ENCODE data around the gene CHAF1A.

DNA sequence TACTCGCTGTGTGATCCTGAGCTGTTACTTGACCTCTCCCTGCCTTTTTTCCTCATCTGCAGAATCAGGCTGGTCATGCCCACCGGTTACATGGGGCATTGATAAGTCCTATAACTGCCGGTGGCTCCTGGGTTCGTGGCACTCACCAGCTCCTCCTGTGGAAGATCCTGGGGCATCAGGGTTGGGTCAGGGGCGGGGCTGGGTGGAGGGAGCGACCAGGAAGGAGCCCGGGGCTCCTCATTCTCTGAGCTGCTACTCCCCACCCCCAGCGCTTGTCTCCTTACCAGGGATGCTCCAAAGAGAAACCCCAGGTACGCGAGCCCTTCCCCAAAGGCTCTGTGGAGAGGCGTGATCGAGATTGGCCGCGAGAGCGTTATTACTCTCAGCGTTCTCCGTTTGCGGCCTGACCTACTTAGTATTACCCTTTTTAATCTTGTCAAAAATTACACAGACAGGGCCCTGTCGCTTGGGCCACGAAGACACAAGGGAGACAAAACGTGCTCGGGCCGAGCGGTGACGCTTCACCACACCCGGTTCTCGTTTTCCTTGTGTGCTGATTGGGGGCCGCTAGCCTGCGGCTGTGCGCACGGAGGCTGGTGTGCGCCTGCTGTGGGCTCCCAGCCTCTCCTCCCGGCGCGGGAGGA, 80.4 kb downstream of the CHAF1A start:
- TF ChIP-seq TAF1 (IDR thresholded peaks at IDR 0.05; ENCODE audit: borderline replicate concordance, insufficient read depth, low read length) (no peak), POLR2AphosphoS5 (IDR thresholded peaks at IDR 0.05; ENCODE audit: low read depth, low read length) (no peak), REST (IDR thresholded peaks at IDR 0.05; ENCODE audit: insufficient read depth in 1 of 2, low read depth in 2 of 2, low read length in 2 of 2) (no peak), SIN3A (IDR thresholded peaks at IDR 0.05; ENCODE audit: borderline replicate concordance, insufficient read depth, low read length) (no peak)

All from PFSK-1 (cell line).